Tibial artery (tissue), 4 donors: Measurements from ENCODE around the gene C1QTNF4.

ENCODE experiments used
- DNase-seq, 2 donors: peaks; one replicate each; pipeline ENCODE4 v3.0.0-alpha.2; 2019
- H3K27ac ChIP-seq, 2 donors: fragments of 200-600 bp; sonication (generic) in 1 of 2; 1 replicate in 1 of 2; 2 replicates in 1 of 2; pipeline ENCODE4 v1.5.1; 2018 to 2019; ENCODE audit warnings: mild to moderate bottlenecking in 1 of 2
- H3K27me3 ChIP-seq, 2 donors: fragments of 200-600 bp; sonication (generic) in 1 of 2; one replicate each; pipeline versions ENCODE4 v1.5.1 to v1.6.0; 2016 to 2019
- H3K36me3 ChIP-seq, 3 donors: fragments of 200-600 bp; sonication (generic) in 2 of 3; one replicate each; pipeline ENCODE4 v1.5.1; 2016 to 2019; ENCODE audit warnings: mild to moderate bottlenecking in 2 of 3
- H3K4me1 ChIP-seq, 4 donors: fragments of 200-600 bp; sonication (generic) in 2 of 4; 1 replicate in 3 of 4; 2 replicates in 1 of 4; pipeline ENCODE4 v1.5.1; 2016 to 2019
- H3K4me3 ChIP-seq, 2 donors: fragments of 200-600 bp; sonication (generic) in 1 of 2; 1 replicate in 1 of 2; 2 replicates in 1 of 2; pipeline ENCODE4 v1.5.1; 2018 to 2019; ENCODE audit warnings: mild to moderate bottlenecking in 2 of 2
- H3K9me3 ChIP-seq, 3 donors: fragments of 200-600 bp; sonication (generic) in 1 of 3; one replicate each; pipeline ENCODE4 v1.5.1; 2016 to 2019
- intact Hi-C: fragments of 100-400 bp; cut with DNase I; formaldehyde crosslinking; loops from one replicate; pipeline ENCODE4 v1.15.0; 2023; ENCODE audit warnings: low total_unique reads
- TF ChIP-seq, protein P1 (sequence below), 2 experiments: fragments of 200-600 bp in 1 of 2; fragments of 450-650 bp in 1 of 2; IDR thresholded peaks; one replicate each; pipeline ENCODE4 v1.5.1; 2017 to 2019; ENCODE audit warnings: antibody characterized with exemption in 2 of 2, mild to moderate bottlenecking in 1 of 2, moderate library complexity in 1 of 2

Gene C1QTNF4

DNA sequence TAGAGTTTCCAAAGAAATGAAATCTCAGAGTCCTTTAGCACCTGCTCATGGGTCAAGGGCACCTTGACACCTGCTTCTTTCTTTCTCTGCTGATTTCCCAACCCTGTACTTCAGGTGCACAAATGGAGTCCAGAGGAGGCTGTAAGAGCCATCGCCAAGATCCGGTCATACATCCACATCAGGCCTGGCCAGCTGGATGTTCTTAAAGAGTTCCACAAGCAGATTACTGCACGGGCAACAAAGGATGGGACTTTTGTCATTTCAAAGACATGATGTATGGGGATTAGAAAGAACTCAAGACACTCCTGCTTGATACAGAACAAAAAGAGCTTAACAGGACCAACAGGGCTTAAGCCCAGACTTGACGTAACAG, 22.9 kb downstream of the C1QTNF4 start:
- H3K27me3 ChIP-seq: no peaks in the 10 kb centered on the region
- TF ChIP-seq, protein P1, sequence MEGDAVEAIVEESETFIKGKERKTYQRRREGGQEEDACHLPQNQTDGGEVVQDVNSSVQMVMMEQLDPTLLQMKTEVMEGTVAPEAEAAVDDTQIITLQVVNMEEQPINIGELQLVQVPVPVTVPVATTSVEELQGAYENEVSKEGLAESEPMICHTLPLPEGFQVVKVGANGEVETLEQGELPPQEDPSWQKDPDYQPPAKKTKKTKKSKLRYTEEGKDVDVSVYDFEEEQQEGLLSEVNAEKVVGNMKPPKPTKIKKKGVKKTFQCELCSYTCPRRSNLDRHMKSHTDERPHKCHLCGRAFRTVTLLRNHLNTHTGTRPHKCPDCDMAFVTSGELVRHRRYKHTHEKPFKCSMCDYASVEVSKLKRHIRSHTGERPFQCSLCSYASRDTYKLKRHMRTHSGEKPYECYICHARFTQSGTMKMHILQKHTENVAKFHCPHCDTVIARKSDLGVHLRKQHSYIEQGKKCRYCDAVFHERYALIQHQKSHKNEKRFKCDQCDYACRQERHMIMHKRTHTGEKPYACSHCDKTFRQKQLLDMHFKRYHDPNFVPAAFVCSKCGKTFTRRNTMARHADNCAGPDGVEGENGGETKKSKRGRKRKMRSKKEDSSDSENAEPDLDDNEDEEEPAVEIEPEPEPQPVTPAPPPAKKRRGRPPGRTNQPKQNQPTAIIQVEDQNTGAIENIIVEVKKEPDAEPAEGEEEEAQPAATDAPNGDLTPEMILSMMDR (IDR thresholded peaks at IDR 0.05): no peak
- peaks cover 0 to 5% (median 2%) of the 10 kb centered on the region in 4 donors for H3K4me1 ChIP-seq
- H3K27ac ChIP-seq: no peak overlapping the region
- peaks cover 34 to 75% (median 38%) of the 10 kb centered on the region in 3 donors for H3K36me3 ChIP-seq
- H3K4me3 ChIP-seq: no peak overlapping the region
- no peaks in the 10 kb centered on the region for H3K9me3 ChIP-seq
- no peak for DNase-seq
- intact Hi-C loops: loop anchor here (10.0 kb wide), 1 partner anchor 157 kb away; no protein-coding TSS in a partner anchor

DNA sequence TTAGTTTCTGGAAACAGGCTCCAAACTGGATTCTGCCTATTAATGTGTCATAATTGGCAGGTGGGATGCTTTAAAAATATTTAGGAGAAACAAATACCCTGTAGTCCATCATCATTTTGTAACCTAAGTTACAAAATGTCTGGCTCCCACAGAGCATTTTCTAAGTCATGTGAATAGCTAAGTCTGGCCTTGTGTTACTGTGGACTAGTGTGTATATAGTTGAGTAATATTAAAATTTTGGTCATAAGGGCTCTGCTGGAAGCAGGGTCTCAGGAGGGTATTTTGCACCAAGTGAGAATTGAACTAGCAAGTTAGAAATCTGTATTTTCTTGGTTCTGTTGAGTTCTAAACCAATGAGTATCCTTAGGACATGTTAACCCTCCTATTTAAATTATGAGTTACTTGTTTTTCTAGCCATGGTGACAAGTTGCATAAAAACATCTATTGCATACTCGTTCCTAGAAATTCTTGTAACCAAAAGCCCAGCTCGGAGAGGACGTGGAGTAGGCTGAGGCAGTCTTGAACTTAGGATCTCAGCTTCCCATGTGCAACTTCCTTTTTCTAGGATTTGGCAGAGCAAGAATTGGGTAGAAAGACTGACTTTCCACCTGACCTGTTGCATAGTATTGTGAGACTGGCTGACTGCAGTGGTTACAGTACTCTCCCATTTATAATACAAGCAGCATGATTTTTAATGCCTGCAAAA, 23.4 kb downstream of the C1QTNF4 start:
- TF ChIP-seq, protein P1 (IDR thresholded peaks at IDR 0.05): no peak
- no peaks in the 10 kb centered on the region for H3K27me3 ChIP-seq
- no peak overlapping the region for H3K27ac ChIP-seq

DNA sequence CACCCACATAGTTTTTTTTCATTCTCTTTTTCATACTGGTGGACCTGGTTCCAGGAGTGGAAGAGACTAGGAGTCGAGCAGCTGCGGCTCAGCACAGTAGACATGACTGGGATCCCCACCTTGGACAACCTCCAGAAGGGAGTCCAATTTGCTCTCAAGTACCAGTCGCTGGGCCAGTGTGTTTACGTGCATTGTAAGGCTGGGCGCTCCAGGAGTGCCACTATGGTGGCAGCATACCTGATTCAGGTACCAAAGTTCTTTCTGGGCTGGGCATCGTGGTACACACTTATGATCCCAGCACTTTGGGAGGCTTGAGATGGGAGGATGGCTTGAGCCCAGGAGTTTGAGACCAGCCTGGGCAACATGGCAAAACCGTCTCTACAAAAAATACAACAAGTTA, 24.6 kb downstream of the C1QTNF4 start:
- H3K27ac ChIP-seq: no peak overlapping the region
- H3K27me3 ChIP-seq: no peaks in the 10 kb centered on the region
- TF ChIP-seq, protein P1 (IDR thresholded peaks at IDR 0.05): no peak
- H3K4me3 ChIP-seq: no peak overlapping the region
- intact Hi-C loops: loop anchor here (10.0 kb wide), 1 partner anchor 155 kb away; no protein-coding TSS in a partner anchor
- H3K4me1 ChIP-seq: peaks cover 0 to 17% (median 13%) of the 10 kb centered on the region in 4 donors
- H3K9me3 ChIP-seq: no peaks in the 10 kb centered on the region
- peaks cover 22 to 60% (median 36%) of the 10 kb centered on the region in 3 donors for H3K36me3 ChIP-seq
- no peak for DNase-seq

More for the DNA sequence above, 23.4 kb downstream of the C1QTNF4 start:
- DNase-seq: no peak
- H3K36me3 ChIP-seq: peaks cover 34 to 72% (median 38%) of the 10 kb centered on the region in 3 donors
- H3K4me3 ChIP-seq: no peak overlapping the region
- H3K9me3 ChIP-seq: no peaks in the 10 kb centered on the region
- peaks cover 0 to 10% (median 7%) of the 10 kb centered on the region in 4 donors for H3K4me1 ChIP-seq
- intact Hi-C loops: loop anchor here (10.0 kb wide), 1 partner anchor 156 kb away; no protein-coding TSS in a partner anchor

DNA sequence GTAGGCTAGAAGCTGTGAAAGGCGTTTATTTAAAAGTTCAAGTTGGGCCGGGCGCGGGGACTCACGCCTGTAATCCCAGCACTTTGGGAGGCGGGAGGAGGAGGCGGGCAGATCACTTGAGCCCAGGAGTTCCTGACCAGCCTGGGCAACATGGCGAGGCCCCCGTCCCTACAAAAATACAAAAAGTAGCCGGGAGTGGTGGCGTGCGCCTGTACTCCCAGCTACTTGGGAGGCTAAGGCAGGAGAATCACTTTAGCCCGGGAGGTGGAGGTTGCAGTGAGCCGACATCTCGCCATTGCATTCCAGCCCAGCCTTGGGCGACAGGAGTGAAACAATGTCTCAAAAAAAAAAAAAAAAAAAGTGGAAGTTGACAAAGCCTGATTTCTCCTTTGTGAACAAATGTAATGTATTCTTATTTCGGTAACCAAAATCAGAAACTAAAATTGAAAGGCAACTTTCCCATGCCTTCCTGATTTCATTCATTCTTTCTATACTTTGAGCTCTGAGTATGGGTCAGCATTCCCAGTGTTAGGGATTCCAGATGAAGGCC, 28.0 kb downstream of the C1QTNF4 start:
- no peak for DNase-seq
- H3K27ac ChIP-seq: peak overlapping the region; percentile 82 to 89
- intact Hi-C loops: no loop called here
- peak overlapping the region; percentile 74 to 80 for H3K4me3 ChIP-seq
- H3K4me1 ChIP-seq: peaks cover 0 to 19% (median 15%) of the 10 kb centered on the region in 4 donors
- H3K27me3 ChIP-seq: no peaks in the 10 kb centered on the region
- H3K36me3 ChIP-seq: peaks cover 0 to 26% (median 2%) of the 10 kb centered on the region in 3 donors
- TF ChIP-seq, protein P1 (IDR thresholded peaks at IDR 0.05): no peak
- H3K9me3 ChIP-seq: no peaks in the 10 kb centered on the region

DNA sequence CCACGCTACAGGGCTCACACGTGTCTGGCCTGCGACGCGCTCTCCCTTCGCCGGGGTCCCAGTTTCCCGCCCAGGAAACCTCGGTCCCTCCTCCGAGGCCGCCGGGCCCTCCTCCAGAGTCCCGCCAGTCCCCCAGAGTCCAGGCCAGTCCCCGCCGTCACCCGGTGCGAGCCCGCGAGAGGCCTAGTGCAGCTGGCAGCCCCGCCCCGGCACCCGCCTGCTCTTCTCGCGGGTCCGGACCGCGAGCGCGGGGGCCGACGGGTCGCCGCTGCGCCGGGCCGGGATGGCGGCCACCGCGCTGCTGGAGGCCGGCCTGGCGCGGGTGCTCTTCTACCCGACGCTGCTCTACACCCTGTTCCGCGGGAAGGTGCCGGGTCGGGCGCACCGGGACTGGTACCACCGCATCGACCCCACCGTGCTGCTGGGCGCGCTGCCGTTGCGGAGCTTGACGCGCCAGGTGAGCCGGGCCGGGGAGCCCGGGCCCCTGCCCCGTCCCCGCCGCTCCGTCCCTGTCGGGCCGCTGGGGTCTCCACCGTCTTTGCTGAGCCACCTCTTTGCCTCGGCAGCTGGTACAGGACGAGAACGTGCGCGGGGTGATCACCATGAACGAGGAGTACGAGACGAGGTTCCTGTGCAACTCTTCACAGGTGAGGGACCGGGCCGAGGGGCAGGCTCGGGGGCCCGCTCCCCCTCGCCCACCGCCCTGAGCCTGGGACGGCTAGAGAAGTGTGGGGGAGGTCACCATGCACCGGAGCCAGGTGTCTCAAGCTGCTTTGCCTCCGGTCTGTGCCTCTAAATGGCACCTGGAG, 28.7 kb downstream of the C1QTNF4 start, which contains the start of gene PTPMT1:
PTPMT1 (plus strand) TSS at position 260 of the 809 bp plus-strand sequence; CDS start at position 284, 24 bp downstream.
- DNase-seq: peak; percentile 67 to 88
- TF ChIP-seq, protein P1 (IDR thresholded peaks at IDR 0.05): no peak
- Histone ChIP-seq H3K9me3 (no peaks in the 10 kb centered on the region), H3K27me3 (no peaks in the 10 kb centered on the region), H3K27ac (peak within 1 kb of the TSS; percentile 82 to 89), H3K36me3 (peaks cover 0 to 19% (median 0%) of the 10 kb centered on the region in 3 donors), H3K4me1 (peaks cover 0 to 19% (median 15%) of the 10 kb centered on the region in 4 donors), H3K4me3 (peak within 1 kb of the TSS; percentile 74 to 80)
- intact Hi-C loops: no loop called here
